Adrenal gland (tissue), 5 donors: ENCODE results near the gene DHRS2.

Source experiments
- POLR2A ChIP-seq, 2 donors: fragments of 450-650 bp; IDR thresholded peaks; one replicate each; pipeline ENCODE4 v1.6.1; 2017; ENCODE audit warnings: antibody characterized with exemption in 2 of 2, mild to moderate bottlenecking in 2 of 2, moderate library complexity in 1 of 2
- TF ChIP-seq, protein P1 (sequence below), 6 experiments: fragments of 450-650 bp in 4 of 6; fragments of 200-600 bp in 2 of 6; sonication (generic) in 1 of 6; IDR thresholded peaks; 1 replicate in 5 of 6; 2 replicates in 1 of 6; pipeline versions ENCODE4 v1.5.1 to v1.8.0; 2016 to 2021; ENCODE audit warnings: antibody characterized with exemption in 6 of 6, mild to moderate bottlenecking in 2 of 6, moderate library complexity in 1 of 6
- donor health status: DM: no; HTN: no; CAD: no.

DNA sequence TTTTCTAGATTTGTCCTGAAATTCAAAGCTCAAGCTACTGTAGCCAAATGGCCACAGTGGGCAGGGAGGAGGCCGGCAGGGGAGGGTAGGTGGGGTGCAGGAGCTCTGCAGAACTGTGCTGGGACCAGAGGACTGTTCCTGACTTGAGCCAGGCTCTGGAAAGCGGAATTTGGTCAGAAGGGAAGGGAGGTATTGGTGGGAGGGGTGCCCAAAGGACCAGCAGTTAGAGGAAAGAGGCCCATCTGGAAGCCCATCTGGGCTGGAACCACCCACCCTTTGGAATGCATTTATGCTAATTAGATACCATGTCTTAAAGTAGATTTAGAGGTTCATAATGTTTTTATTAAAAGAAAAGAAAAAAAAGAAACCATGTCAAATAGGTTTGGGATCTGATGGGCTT, 33.1 kb upstream of the DHRS2 start:
- TF ChIP-seq POLR2A (IDR thresholded peaks at IDR 0.05) = no peak
- TF ChIP-seq, protein P1, sequence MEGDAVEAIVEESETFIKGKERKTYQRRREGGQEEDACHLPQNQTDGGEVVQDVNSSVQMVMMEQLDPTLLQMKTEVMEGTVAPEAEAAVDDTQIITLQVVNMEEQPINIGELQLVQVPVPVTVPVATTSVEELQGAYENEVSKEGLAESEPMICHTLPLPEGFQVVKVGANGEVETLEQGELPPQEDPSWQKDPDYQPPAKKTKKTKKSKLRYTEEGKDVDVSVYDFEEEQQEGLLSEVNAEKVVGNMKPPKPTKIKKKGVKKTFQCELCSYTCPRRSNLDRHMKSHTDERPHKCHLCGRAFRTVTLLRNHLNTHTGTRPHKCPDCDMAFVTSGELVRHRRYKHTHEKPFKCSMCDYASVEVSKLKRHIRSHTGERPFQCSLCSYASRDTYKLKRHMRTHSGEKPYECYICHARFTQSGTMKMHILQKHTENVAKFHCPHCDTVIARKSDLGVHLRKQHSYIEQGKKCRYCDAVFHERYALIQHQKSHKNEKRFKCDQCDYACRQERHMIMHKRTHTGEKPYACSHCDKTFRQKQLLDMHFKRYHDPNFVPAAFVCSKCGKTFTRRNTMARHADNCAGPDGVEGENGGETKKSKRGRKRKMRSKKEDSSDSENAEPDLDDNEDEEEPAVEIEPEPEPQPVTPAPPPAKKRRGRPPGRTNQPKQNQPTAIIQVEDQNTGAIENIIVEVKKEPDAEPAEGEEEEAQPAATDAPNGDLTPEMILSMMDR (IDR thresholded peaks at IDR 0.05) = no peak
